Inferior parietal cortex (tissue), 1 donor: ENCODE measurements around the gene PRDM16.

ENCODE experiments used
- DNase-seq: peaks from one replicate; pipeline ENCODE4 v3.0.0-alpha.2; 2016; ENCODE audit errors: extremely low spot score

The PRDM16 gene

DNA sequence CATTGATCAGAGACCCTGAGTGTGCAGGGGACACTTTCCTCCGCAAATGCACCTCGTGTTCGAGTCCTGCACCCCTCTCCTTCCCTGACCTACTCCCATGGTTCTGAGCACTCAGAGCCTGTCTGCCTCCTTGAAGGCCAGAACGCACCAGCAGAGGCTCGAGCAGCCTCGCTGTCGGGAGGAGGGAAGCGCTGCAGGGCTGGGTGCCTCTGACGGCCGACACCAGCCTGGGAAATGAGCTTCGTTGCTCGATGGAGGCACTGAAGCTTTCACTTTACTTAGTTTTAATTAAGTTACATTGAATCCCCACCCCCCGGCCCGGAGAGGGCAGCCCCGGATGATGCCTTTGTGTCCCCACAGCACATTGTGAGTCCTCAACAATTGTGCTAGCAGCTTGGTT is 229.2 kb downstream of the PRDM16 start:
- no peak for DNase-seq

- DNase-seq = no peak
These were observed 235.2 kb downstream of the PRDM16 start for GRCh38 chr1:3304246-3304645.

DNA sequence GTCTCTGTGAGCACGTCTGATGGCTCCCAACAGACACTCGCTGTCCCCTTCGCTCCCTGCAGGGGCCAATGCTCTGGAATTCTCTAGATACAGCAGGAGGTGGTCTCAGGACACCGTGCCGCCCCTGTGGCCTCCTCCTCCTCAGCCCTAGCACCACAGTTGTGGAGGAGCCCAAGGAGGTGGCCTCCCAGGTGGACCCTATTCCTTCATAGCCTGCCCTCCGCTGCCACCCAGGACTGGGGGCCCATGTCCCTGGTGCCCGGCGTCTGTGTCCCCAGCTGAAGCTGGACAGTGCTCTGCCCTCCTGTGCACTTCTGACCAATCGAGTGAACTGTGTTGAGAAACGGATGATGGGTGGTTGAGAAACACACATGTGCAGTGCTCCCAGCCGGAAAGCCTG is 235.7 kb downstream of the PRDM16 start:
- no peak for DNase-seq

DNA sequence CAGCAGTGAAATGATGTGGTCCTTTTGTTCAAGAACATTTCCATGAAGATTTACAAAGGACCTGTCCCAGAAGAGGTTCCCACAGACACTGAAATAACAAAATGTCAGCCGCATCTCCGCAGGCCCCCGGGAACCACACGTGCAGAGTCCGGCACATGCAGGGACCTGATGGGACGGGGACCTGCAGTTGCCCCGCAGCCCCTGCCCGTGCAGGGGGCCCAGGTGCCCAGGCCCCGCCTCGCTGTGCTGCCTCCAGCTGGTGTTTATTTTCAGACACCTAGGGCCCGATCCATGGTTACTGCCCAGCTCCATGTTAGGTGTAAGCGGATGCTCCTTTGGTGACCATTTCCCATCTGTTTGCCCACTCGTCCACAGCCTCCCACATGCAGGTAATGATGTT is 236.2 kb downstream of the PRDM16 start:
- no peak for DNase-seq

GRCh38 chr1:3306583-3307291 is 237.7 kb downstream of the PRDM16 start:
- DNase-seq = no peak

DNA sequence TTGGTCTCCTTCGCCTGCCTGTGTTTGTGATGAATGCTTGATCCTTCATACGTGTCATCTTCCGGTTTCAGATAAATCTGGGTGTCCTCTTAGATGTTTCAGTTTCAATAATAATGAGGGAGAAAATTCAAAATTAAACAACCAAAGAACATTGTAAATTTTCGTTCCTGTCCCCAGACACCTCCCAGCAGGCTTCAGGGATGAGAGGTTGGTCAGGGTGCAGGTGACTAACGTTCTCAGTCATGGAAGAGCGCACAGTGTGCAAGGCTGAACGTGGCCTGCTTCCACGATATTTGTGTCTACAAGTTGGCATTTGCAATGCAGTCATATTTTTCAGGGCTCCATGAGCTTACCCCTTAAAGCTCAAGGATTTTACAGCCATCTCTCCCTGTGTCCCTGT is 238.4 kb downstream of the PRDM16 start:
- DNase-seq = no peak

- DNase-seq = no peak
These were observed 239.1 kb downstream of the PRDM16 start for GRCh38 chr1:3308053-3308452.

GRCh38 chr1:3310718-3311400 is 241.9 kb downstream of the PRDM16 start:
- no peak for DNase-seq

GRCh38 chr1:3311711-3312110 is 242.7 kb downstream of the PRDM16 start:
- DNase-seq = no peak

- no peak for DNase-seq
These were observed 243.4 kb downstream of the PRDM16 start for GRCh38 chr1:3312310-3312897.

GRCh38 chr1:3312898-3313575 is 244.0 kb downstream of the PRDM16 start:
- peak; percentile 42 for DNase-seq

DNA sequence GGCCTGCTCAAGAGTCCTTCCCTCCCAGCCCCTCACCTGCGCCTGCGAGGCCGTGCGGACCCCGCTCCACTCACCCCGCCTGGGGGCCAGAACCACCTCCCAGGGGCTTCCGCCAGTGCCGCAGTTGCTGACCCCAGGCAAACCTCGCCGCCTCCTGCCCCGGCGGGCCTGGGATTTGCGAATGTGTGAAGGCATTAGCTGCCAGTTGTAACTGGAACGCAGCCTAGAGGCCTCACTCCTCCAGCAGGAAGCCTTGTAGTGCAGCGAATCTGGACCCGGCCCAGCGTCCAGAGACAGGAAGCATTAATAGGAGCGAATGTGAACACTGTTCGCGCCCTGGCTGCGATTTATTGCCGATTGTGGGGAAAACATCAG is 244.6 kb downstream of the PRDM16 start:
- peak; percentile 47 for DNase-seq

GRCh38 chr1:3314491-3315381 is 245.7 kb downstream of the PRDM16 start:
- DNase-seq = no peak

- DNase-seq = no peak
These were observed 246.7 kb downstream of the PRDM16 start for GRCh38 chr1:3315399-3316339.

GRCh38 chr1:3316340-3316943 is 247.4 kb downstream of the PRDM16 start:
- DNase-seq = no peak

DNA sequence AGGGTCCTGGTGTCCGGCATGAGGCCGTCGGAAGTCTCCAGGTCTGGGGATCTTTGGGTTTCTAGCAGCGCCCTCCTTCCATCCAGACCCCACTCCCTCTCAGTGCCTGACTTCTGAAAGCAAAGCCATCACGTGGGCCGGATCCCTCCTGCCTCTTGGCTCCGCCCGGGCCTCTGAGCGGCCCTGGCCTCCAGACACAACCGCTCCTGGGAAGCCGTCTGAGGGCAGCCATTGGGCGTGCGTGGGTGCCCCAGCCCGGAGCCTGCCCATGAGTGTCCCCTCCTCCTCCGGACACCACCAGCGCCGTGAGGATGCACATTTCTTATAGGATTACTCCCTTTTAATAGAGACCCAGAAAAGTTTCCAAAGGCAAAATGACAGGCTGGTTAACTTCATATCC is 248.5 kb downstream of the PRDM16 start:
- no peak for DNase-seq

DNA sequence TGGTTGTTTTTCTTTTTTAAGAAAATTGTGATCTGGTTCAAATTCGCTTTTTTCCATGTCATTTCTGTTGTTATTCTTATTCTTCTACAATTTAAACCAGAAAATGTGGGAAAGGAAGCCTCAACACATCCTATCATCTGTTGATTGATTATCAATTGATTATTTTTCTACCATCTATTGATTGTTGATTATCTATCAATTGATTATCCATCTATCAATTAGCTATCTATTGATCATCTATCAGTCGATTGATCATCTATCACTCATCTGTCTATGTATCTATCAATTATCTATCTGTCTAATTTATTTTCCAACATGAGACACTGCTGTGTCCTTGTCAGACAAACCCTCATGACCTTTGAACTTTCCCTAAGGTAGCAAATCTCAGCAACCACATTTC is 249.3 kb downstream of the PRDM16 start:
- no peak for DNase-seq

DNA sequence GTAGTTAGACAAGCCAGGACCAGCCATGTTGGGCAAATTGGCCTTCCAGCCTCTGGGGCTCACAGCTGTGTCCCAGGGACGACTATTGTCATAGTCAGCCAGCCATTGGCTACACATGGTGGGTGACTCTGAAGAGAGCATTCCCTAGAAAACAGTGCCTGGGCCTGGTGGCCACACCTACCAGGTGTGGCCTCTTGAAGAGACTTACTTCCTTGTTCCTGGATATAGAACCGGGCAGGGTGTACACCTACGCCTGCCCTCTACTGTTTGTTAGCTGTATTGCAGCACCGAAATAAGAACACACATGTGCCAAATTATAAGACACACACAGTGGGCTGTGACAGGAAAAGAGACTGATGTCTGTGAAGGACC is 250.9 kb downstream of the PRDM16 start:
- DNase-seq = peak; percentile 56

DNA sequence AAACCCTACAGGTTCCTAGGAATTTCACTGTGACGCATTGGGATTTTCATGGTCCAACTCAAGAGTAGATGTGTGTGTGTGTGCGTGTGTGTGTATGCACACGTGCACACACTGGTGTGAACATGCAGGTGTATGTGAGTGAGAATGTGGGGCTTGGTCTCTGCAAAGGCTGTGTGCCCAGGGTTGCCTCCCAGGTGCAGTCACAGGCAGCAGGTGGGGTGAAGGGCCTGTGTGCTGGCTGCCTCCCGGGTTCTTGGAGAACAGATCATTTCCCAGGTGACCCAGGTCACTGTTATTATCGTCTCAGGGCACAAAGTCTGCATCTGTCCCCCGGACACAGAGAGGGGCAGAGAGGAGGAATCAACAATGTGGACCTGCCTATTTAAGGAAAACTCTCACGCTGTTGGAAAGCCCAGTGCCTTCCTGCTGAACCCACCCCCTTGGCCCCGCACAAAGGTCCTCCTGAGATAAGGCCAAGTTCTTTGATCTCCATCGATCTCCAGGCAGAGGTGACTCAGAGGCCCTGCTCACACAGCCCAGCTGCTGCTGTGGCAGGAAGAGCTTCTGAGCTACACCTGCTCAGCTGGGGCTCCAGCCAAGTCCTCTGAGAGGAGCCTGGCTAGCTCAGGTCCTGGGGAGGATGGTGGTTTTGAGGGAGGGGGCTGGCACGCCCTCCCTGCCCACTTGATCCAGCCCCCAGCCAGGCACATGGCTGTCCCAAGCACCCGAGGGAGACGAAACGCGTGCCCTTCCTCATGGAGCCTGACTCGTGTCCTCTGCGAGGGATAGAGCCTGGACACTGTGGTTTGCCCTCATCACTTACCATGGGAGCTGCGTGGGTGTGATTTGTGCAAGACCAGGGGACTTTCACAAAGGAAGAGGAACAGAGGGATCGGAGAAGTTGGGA is 251.5 kb downstream of the PRDM16 start:
- DNase-seq = no peak
